Lung (tissue), 12 donors: ENCODE data around the gene DGKQ. TPM values are rescaled to one million over a fixed set of nuclear protein-coding genes. Genes with fewer than 3 reads are reported as not detected.

Experiments
- ATAC-seq: fragments of 200-7000 bp; cut with Tn5 transposase; one replicate; pipeline ENCODE4 v1.9.1; 2020; ENCODE audit warnings: moderate number of reproducible peaks; ENCODE audit not compliant: insufficient read depth, low FRiP score
- DNase-seq, 3 donors: peaks; one replicate each; pipeline ENCODE4 v3.0.0-alpha.2; 2013 to 2017
- H3K27ac ChIP-seq, 2 donors: one replicate each; pipeline ENCODE4 v1.5.1; 2013; ENCODE audit warnings: mild to moderate bottlenecking in 2 of 2, moderate library complexity in 2 of 2, control low read depth in 1 of 2, inconsistent platforms in 1 of 2, low read depth in 1 of 2, low read length in 1 of 2
- H3K27me3 ChIP-seq, 3 donors: one replicate each; pipeline ENCODE4 v1.5.1; 2013; ENCODE audit warnings: low read length in 2 of 3; ENCODE audit not compliant: control insufficient read depth in 3 of 3, insufficient read depth in 3 of 3
- H3K36me3 ChIP-seq, 4 donors: one replicate each; pipeline ENCODE4 v1.5.1; 2013; ENCODE audit warnings: low read length in 4 of 4, mild to moderate bottlenecking in 1 of 4, moderate library complexity in 1 of 4; ENCODE audit not compliant: control insufficient read depth in 4 of 4, insufficient read depth in 4 of 4
- H3K4me1 ChIP-seq, 5 donors: one replicate each; pipeline ENCODE4 v1.5.1; 2013; ENCODE audit warnings: low read length in 5 of 5, mild to moderate bottlenecking in 2 of 5, moderate library complexity in 1 of 5; ENCODE audit not compliant: control insufficient read depth in 5 of 5, insufficient read depth in 5 of 5
- H3K4me3 ChIP-seq: one replicate; pipeline ENCODE4 v1.5.1; 2013; ENCODE audit warnings: mild to moderate bottlenecking, control low read depth, moderate library complexity
- H3K9ac ChIP-seq, 2 donors: one replicate each; pipeline ENCODE4 v1.5.1; 2013; ENCODE audit warnings: low read length in 2 of 2, control low read depth in 1 of 2; ENCODE audit not compliant: insufficient read depth in 1 of 2
- H3K9me3 ChIP-seq, 4 donors: one replicate each; pipeline ENCODE4 v1.5.1; 2013; ENCODE audit warnings: low read length in 3 of 4, mild to moderate bottlenecking in 1 of 4, moderate library complexity in 1 of 4; ENCODE audit not compliant: control insufficient read depth in 4 of 4, insufficient read depth in 3 of 4
- CTCF ChIP-seq: IDR thresholded peaks from 2 replicates; pipeline ENCODE4 v1.5.1; 2012; ENCODE audit warnings: mild to moderate bottlenecking; ENCODE audit errors: control extremely low read depth, extremely low read depth
- WGBS, 2 donors: extraction: QIAGEN DNeasy Blood & Tissue Kit; methylation state at CpG; one replicate each; pipeline ENCODE4 v1.1.7; 2013; 5-methylcytosine and 5-hydroxymethylcytosine counted together
- polyA plus RNA-seq, 2 donors: library from polyadenylated mRNA; stranded (reverse); fragments of 200-250 nt; gene quantifications; one replicate each; pipeline ENCODE4 v1.2.1, GENCODE V29; 2013
- total RNA-seq, 2 donors: library from RNA; depleted of rRNA in 1 of 2; stranded (reverse); fragments of >200 nt in 1 of 2; gene quantifications; one replicate each; pipeline ENCODE4 v1.2.1, GENCODE V29; 2014 to 2021
- donor health status: control.
- donor health status: control.
- donor health status: Bipolar disorder and iron deficiency.
- donor health status: healthy.
- donor health status: DM: yes; HTN: yes; CAD: no.

Gene DGKQ
- total and polyA plus RNA-seq, 4 donors = 5.9 to 19.1 (median 8.4) TPM

- Histone ChIP-seq H3K9ac (no peak overlapping the region), H3K36me3 (peaks cover 0 to 70% (median 0%) of the 10 kb centered on the region in 4 donors), H3K4me1 (no peaks in the 10 kb centered on the region), H3K27me3 (peaks cover 0 to 5% (median 0%) of the 10 kb centered on the region in 3 donors), H3K4me3 (no peak overlapping the region), H3K9me3 (no peaks in the 10 kb centered on the region), H3K27ac (no peak overlapping the region)
- no peak for TF ChIP-seq CTCF
- WGBS, 2 donors = 95 to 97% methylated on average over 39 of the region's 39 CpGs
- DNase-seq (peak in 1 of 3 donors; percentile 8), ATAC-seq (no peak)
Observed at GRCh38 chr4:963276-964225, 9.8 kb downstream of the DGKQ start.

GRCh38 chr4:962231-963208 is 10.8 kb downstream of the DGKQ start:
- DNase-seq = peak in 1 of 3 donors; percentile 11
- Histone ChIP-seq H3K27me3 (no peaks in the 10 kb centered on the region), H3K4me1 (no peaks in the 10 kb centered on the region), H3K36me3 (peaks cover 0 to 79% (median 0%) of the 10 kb centered on the region in 4 donors), H3K27ac (no peak overlapping the region), H3K9me3 (no peaks in the 10 kb centered on the region), H3K4me3 (no peak overlapping the region), H3K9ac (no peak overlapping the region)
- no peak for ATAC-seq
- no peak for TF ChIP-seq CTCF
- WGBS, 2 donors = 93 to 95% methylated on average over 52 to 54 of the region's 54 CpGs

GRCh38 chr4:961351-962230 is 11.8 kb downstream of the DGKQ start:
- Histone ChIP-seq H3K4me1 (no peaks in the 10 kb centered on the region), H3K27me3 (no peaks in the 10 kb centered on the region), H3K36me3 (peaks cover 0 to 73% (median 0%) of the 10 kb centered on the region in 4 donors), H3K27ac (no peak overlapping the region), H3K4me3 (no peak overlapping the region), H3K9ac (no peak overlapping the region), H3K9me3 (no peaks in the 10 kb centered on the region)
- WGBS, 2 donors = 95% methylated on average over 44 to 52 of the region's 52 CpGs
- ATAC-seq (no peak), DNase-seq (peak in 1 of 3 donors; percentile 9)
- no peak for TF ChIP-seq CTCF
